Vagina (tissue), 2 donors: ENCODE measurements around the gene SMC6. TPM values are rescaled to one million over a fixed set of nuclear protein-coding genes. Genes with fewer than 3 reads are reported as not detected.

Source experiments
- DNase-seq, 2 donors: peaks; one replicate each; pipeline ENCODE4 v3.0.0-alpha.2; 2017; ENCODE audit errors: extremely low spot score in 2 of 2
- H3K27ac ChIP-seq: fragments of 200-600 bp; sonication (generic); one replicate; pipeline ENCODE4 v1.5.1; 2019
- H3K27me3 ChIP-seq: fragments of 200-600 bp; sonication (generic); one replicate; pipeline ENCODE4 v1.5.1; 2019
- H3K36me3 ChIP-seq, 2 donors: fragments of 200-600 bp; sonication (generic); one replicate each; pipeline ENCODE4 v1.5.1; 2017 to 2019
- H3K4me1 ChIP-seq: fragments of 200-600 bp; sonication (generic); one replicate; pipeline ENCODE4 v1.5.1; 2019
- H3K4me3 ChIP-seq, 2 donors: fragments of 200-600 bp; sonication (generic); 1 replicate in 1 of 2; 2 replicates in 1 of 2; pipeline ENCODE4 v1.5.1; 2016 to 2019
- H3K9me3 ChIP-seq: fragments of 200-600 bp; sonication (generic); one replicate; pipeline ENCODE4 v1.5.1; 2019
- CTCF ChIP-seq, 3 experiments: fragments of 450-650 bp in 2 of 3; fragments of 200-600 bp in 1 of 3; sonication (generic) in 1 of 3; IDR thresholded peaks; one replicate each; pipeline ENCODE4 v1.5.1; 2017 to 2019; ENCODE audit warnings: antibody characterized with exemption in 3 of 3, mild to moderate bottlenecking in 2 of 3, moderate library complexity in 2 of 3
- POLR2A ChIP-seq, 2 donors: fragments of 450-650 bp; IDR thresholded peaks; one replicate each; pipeline ENCODE4 v1.6.1; 2017; ENCODE audit warnings: antibody characterized with exemption in 2 of 2, mild to moderate bottlenecking in 2 of 2, moderate library complexity in 2 of 2
- POLR2AphosphoS5 ChIP-seq, 2 donors: sonication (generic); formaldehyde crosslinking; IDR thresholded peaks; one replicate each; pipeline ENCODE4 v1.9.0; 2017; ENCODE audit warnings: antibody characterized with exemption in 2 of 2, mild to moderate bottlenecking in 2 of 2, low read depth in 1 of 2; ENCODE audit not compliant: insufficient read depth in 1 of 2
- intact Hi-C: fragments of 100-400 bp; cut with DNase I; formaldehyde crosslinking; loops from one replicate; pipeline ENCODE4 v1.15.1; 2023
- total RNA-seq: library from RNA; depleted of rRNA; stranded (reverse); fragments of >200 nt; gene quantifications from one replicate; pipeline ENCODE4 v1.2.3, GENCODE V29; 2016

Gene SMC6
- total RNA-seq, 1 donor from 2014 or later = 33.6 TPM

- H3K36me3 ChIP-seq = peaks cover 0 to 68% of the 10 kb centered on the region in 2 donors
- TF ChIP-seq POLR2AphosphoS5 (IDR thresholded peaks at IDR 0.05; ENCODE audit: insufficient read depth in 1 of 2, low read depth in 1 of 2) = no peak
- TF ChIP-seq POLR2A (IDR thresholded peaks at IDR 0.05) = no peak
- no peak for TF ChIP-seq CTCF (IDR thresholded peaks at IDR 0.05)
Measured at GRCh38 chr2:17718689-17719088, 34.9 kb downstream of the SMC6 start.

GRCh38 chr2:17717666-17718065 is 35.9 kb downstream of the SMC6 start:
- TF ChIP-seq CTCF (IDR thresholded peaks at IDR 0.05) (no peak), POLR2A (IDR thresholded peaks at IDR 0.05) (no peak), POLR2AphosphoS5 (IDR thresholded peaks at IDR 0.05; ENCODE audit: insufficient read depth in 1 of 2, low read depth in 1 of 2) (no peak)
- Histone ChIP-seq H3K36me3 (peaks cover 0 to 76% of the 10 kb centered on the region in 2 donors), H3K9me3 (no peaks in the 10 kb centered on the region), H3K27ac (no peak overlapping the region), H3K27me3 (no peaks in the 10 kb centered on the region), H3K4me1 (no peaks in the 10 kb centered on the region), H3K4me3 (no peak overlapping the region)
- DNase-seq = no peak
- intact Hi-C loops = no loop called here

More at GRCh38 chr2:17718689-17719088, 34.9 kb downstream of the SMC6 start:
- Histone ChIP-seq H3K4me1 (no peaks in the 10 kb centered on the region), H3K27me3 (no peaks in the 10 kb centered on the region), H3K9me3 (no peaks in the 10 kb centered on the region), H3K4me3 (no peak overlapping the region), H3K27ac (no peak overlapping the region)
- intact Hi-C loops = no loop called here
- no peak for DNase-seq

- no peak overlapping the region for H3K4me3 ChIP-seq
- intact Hi-C loops = no loop called here
- no peaks in the 10 kb centered on the region for H3K4me1 ChIP-seq
- peaks cover 0 to 63% of the 10 kb centered on the region in 2 donors for H3K36me3 ChIP-seq
- H3K27ac ChIP-seq = no peak overlapping the region
- no peaks in the 10 kb centered on the region for H3K27me3 ChIP-seq
- no peak for DNase-seq
- TF ChIP-seq POLR2AphosphoS5 (IDR thresholded peaks at IDR 0.05; ENCODE audit: insufficient read depth in 1 of 2, low read depth in 1 of 2) (no peak), CTCF (IDR thresholded peaks at IDR 0.05) (no peak), POLR2A (IDR thresholded peaks at IDR 0.05) (no peak)
- H3K9me3 ChIP-seq = no peaks in the 10 kb centered on the region
Measured at GRCh38 chr2:17713291-17713690, 40.3 kb downstream of the SMC6 start.

- Histone ChIP-seq H3K36me3 (peaks cover 0 to 64% of the 10 kb centered on the region in 2 donors), H3K9me3 (no peaks in the 10 kb centered on the region), H3K4me1 (no peaks in the 10 kb centered on the region), H3K27ac (no peak overlapping the region), H3K27me3 (no peaks in the 10 kb centered on the region), H3K4me3 (no peak overlapping the region)
- intact Hi-C loops = no loop called here
- no peak for DNase-seq
- TF ChIP-seq POLR2A (IDR thresholded peaks at IDR 0.05) = no peak
- TF ChIP-seq CTCF (IDR thresholded peaks at IDR 0.05) = no peak
- TF ChIP-seq POLR2AphosphoS5 (IDR thresholded peaks at IDR 0.05; ENCODE audit: insufficient read depth in 1 of 2, low read depth in 1 of 2) = no peak
Measured at GRCh38 chr2:17710547-17711248, 42.9 kb downstream of the SMC6 start.

- Histone ChIP-seq H3K36me3 (peaks cover 0 to 59% of the 10 kb centered on the region in 2 donors), H3K9me3 (no peaks in the 10 kb centered on the region), H3K4me3 (no peak overlapping the region), H3K4me1 (no peaks in the 10 kb centered on the region), H3K27ac (no peak overlapping the region), H3K27me3 (no peaks in the 10 kb centered on the region)
- intact Hi-C loops = no loop called here
- TF ChIP-seq POLR2AphosphoS5 (IDR thresholded peaks at IDR 0.05; ENCODE audit: insufficient read depth in 1 of 2, low read depth in 1 of 2) (no peak), CTCF (IDR thresholded peaks at IDR 0.05) (no peak), POLR2A (IDR thresholded peaks at IDR 0.05) (no peak)
- no peak for DNase-seq
Measured at GRCh38 chr2:17709897-17710296, 43.7 kb downstream of the SMC6 start.
